Stimulated activated CD4-positive, alpha-beta T cell treated with anti-CD3 and anti-CD28 coated beads, TNF-alpha, amount 100 ng/mL, for 1 hour (primary cell): ENCODE measurements around the gene DYNLL1.
"Not testable (repeated sequence)": the region's sequence is repeated elsewhere in the genome, so short reads cannot be mapped to it uniquely, and the experiment has no call there.

Experiments used
- DNase-seq, 3 donors: peaks; one replicate each; pipeline ENCODE4 v3.0.0-alpha.2; 2020; ENCODE audit warnings: low read depth in 3 of 3, low spot score in 1 of 3

The DYNLL1 gene

GRCh38 chr12:120473807-120474615 is 21.9 kb upstream of the DYNLL1 start:
- DNase-seq: no peak

DNA sequence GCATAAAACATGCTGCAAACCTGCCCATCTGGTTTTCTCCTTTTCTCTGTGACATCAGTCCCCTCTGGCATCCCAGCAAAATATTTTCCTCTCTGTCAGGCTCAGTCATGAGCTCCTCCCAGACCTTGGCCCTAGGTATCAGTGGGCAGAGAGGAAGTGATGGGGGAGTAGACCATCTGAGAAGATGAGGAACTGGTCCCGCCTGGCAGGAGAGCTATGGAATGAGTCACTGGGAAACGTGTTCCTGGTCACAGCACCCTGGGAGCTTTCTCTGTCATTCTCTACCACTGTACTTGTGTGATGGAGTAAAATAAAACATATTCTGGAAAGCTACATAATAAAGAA is 21.3 kb upstream of the DYNLL1 start:
- no peak for DNase-seq

- no peak for DNase-seq
These were observed 20.3 kb upstream of the DYNLL1 start for GRCh38 chr12:120475643-120476042.

DNA sequence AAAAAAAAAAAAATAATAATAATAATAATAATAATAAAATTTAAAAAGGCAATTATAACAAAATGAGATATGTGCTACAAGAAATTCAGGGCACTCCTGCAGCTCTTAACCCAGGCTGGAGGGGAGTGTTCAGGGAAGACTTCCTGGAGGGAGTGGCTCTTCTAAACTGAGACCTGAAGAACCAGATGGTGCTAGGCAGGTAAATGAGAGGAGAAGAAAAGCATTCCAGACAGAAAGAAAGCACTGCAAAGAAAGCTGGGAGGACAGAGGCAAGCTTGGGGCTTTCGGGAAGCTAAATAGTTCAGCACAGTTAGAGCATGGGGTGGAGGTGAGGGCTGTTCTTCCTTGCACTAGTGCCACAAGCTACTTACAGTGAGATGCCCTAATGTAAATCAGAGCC is 16.5 kb upstream of the DYNLL1 start:
- no peak for DNase-seq

DNA sequence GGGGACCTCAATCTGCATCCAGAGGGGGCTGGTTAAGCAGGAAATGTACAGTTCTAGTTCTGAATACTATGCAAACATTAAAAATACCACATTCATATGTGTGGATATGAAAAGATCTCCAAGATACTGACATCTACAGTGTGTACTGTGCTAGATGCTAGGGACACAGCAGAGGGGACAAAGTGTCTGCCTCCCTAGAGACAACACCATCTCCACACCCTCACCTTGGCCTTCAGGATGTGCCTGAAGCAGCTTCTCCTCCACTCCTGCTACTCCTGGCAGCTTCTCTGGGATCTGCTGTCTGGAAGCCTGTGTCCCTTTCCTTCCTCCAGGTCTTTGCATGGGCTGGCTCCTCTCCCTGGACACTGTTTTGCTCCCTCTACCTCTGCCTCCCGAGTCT is 15.7 kb upstream of the DYNLL1 start:
- DNase-seq: no peak

- no peak for DNase-seq
These were observed 14.7 kb upstream of the DYNLL1 start for GRCh38 chr12:120481022-120481767.

DNA sequence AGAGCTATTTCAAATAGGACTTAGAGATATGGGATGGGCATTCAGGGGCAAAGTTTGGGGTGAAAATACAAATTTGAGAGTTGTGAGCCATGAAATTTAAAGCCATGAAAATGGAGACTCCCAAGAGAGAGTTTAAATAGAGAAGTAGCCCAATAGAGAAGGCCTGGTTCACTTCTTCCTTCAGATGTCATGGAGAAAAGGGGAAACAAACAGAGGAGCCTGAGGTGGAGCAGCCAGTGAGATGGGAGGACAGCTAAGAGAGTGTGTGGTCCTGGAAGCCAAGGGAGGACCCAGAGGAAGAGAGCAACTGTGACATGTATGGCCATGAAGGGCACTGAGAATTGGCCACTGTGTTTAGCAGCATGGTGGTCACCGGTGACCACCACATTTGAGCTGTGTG is 12.3 kb upstream of the DYNLL1 start:
- no peak for DNase-seq

- no peak for DNase-seq
These were observed 9.7 kb upstream of the DYNLL1 start for GRCh38 chr12:120485961-120486881.

DNA sequence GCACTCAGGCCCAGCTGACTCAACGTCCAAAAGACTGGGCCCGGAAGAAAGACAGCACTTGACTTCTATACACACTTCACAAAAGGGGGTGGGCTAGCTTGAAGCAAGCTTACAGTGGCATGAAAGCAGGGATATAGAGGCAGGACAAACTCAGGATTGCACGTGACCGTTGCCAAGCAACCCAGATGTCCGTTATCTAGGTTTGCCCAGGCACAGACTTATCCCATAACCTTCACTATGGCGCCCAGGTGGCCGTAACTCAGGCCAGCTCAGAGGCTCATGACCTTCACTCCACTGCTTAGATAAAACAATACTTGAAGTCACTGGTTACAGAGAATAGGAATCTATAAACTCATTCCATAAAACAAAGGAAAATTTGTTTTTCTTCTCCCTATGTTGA is 8.4 kb upstream of the DYNLL1 start:
- DNase-seq: not testable (repeated sequence)

DNA sequence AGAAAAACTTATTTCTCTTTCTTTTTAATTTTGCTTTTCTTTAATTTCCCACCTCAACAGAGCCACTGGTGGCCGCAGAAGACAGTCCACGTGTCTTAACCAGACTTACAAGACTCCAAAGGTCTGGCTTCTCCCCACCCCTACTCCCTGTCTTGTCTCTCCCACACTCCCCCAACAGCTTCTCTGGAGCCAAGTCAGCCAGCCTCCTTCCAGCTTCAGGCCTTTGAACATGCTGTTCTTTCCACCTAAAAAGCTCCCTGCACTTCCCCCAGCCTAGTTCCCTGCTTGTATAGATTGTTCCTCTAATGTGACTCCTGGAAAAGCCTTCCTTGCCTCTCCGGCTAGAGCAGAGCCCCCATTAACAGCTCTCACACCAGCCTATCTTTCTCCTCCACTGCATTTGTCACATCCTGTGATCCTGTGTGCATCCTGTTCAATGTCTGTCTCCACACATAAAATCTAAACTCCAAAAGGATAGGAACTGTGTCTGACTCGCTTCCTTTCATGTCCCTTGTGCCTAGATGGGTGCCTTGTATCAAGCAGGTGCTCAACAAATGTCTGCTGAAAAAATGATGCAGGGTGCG is 7.8 kb upstream of the DYNLL1 start:
- no peak for DNase-seq

- DNase-seq: no peak
These were observed 6.9 kb upstream of the DYNLL1 start for GRCh38 chr12:120489018-120489417.

GRCh38 chr12:120490325-120490724 is 5.6 kb upstream of the DYNLL1 start:
- no peak for DNase-seq

- no peak for DNase-seq
These were observed 4.9 kb upstream of the DYNLL1 start for GRCh38 chr12:120490833-120491512.

DNA sequence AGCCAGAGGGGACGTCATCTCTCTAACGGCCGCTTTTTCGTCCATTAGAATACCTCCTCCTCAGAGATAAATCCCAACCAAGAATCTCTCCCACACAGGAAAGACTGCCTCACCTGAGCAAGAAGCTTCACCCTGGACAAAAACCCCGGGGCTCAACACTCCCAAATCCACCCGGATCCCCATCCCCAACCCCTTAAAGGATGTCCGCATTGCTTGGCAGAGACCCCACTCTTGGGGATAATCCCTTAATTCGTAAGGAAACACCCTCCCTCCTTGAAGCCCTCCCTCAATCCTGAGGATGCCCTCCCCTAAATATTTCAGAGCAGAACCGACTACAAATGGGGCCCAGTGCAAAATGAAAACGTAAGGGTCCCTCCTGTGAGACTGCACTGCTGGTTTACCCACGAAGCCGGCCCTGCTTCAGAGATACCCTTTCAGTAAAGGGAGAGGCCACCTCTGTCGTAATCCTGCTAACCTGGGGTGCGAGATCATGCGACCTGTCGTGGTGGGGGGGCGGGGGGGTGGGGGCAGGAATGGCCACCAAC is 655 bp upstream of the DYNLL1 start:
- DNase-seq: no peak

DNA sequence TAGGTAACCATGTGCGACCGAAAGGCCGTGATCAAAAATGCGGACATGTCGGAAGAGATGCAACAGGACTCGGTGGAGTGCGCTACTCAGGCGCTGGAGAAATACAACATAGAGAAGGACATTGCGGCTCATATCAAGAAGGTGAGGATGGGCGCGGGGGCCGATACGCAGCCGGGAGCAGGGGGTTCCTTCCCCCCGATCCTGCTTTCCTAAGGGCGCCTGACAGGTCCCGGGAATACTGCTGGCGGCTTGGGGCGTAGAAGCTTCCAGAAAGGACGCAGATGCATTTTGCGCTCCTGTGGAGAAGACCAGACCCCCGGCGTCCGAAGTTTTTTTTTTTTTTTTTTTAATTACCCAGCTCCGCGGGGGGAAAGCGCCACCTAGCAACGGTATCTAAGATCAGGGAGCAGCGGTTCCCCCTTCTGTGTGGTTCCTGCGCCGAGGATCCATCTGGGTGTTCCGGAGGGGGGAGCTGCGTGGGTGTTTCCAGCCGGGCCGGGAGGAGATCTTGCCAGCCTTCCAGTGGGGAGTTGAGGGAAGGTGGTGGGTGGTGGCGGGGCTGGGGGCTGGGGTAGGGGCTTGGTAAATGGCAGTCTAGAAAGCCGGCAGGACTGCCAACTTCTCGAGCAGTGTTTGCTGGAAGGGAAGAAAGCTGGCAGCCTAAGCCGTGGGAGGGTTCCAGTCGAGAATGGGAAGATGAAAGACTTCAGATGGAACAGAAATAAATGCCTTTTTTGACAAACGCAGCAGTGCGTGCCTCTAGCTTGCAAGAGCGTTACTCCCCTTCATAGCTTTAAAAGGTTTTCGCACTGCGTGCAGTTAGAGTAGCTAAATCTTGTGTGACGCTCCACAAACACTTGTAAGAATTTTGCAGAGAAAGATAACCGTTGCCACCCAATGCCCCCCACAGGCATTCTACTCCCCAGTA is 764 bp downstream of the DYNLL1 start:
- peak in 2 of 3 donors; percentile 6 to 9 for DNase-seq

GRCh38 chr12:120497524-120498150 is 1.7 kb downstream of the DYNLL1 start:
- DNase-seq: no peak

DNA sequence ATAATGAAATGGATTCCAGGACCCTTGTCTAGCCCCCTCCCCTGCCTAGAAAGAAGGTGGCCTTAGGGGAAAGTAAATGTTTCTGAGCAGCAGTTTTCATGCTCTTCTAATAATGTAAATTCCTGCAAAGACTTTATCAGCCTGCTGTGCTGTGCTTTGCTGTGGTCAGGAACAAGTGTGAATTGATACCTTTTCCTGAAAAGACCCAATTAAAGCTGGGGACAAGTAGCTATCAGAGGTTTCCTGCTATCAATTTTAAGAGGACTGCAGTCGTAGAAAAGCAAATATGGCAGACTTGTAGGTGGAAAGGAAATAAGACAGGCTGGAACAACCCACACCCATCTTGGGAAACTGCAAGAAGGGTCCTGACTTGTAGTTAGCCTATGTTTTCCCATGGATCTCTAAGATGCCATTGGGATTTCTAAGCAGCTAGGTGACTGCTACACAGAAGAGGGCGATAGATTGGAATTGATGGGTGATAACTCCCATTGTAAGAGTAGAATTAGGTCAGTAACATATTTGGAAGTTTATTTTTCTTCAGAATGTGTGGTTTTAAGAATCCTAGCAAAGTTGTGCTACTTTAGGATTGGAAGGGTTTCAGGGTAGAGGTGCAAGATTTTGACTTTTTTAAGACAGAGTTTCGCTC is 3.1 kb downstream of the DYNLL1 start:
- DNase-seq: no peak

- no peak for DNase-seq
These were observed 4.7 kb downstream of the DYNLL1 start for GRCh38 chr12:120500581-120500980.
